Astrocyte (in vitro differentiated cells and primary cell): Measurements from ENCODE around the gene FAU.

Experiments
- CTCF ChIP-seq: IDR thresholded peaks from 2 replicates; pipeline ENCODE4 v1.5.1; 2011; ENCODE audit warnings: low read depth, mild to moderate bottlenecking, inconsistent platforms, low read length, moderate library complexity; ENCODE audit not compliant: insufficient read depth
- EZH2 ChIP-seq: IDR thresholded peaks from 2 replicates; pipeline ENCODE4 v1.6.1; 2012; ENCODE audit warnings: mild to moderate bottlenecking, low read length, inconsistent platforms; ENCODE audit not compliant: insufficient read depth

- TF ChIP-seq CTCF (no peak), EZH2 (no peak)
Observed at GRCh38 chr11:65104628-65105027, 17.3 kb downstream of the FAU start.
